DMS79 (cell line): ENCODE data around the gene AFAP1.

Experiments
- DNase-seq: peaks from one replicate; lab custom pipeline; 2025; lab: John Stamatoyannopoulos, UW

The AFAP1 gene

GRCh38 chr4:7802093-7802726 is 137.5 kb downstream of the AFAP1 start:
- peak; percentile 14 for DNase-seq

GRCh38 chr4:7801641-7802040 is 138.0 kb downstream of the AFAP1 start:
- no peak for DNase-seq

GRCh38 chr4:7801001-7801400 is 138.7 kb downstream of the AFAP1 start:
- no peak for DNase-seq

DNA sequence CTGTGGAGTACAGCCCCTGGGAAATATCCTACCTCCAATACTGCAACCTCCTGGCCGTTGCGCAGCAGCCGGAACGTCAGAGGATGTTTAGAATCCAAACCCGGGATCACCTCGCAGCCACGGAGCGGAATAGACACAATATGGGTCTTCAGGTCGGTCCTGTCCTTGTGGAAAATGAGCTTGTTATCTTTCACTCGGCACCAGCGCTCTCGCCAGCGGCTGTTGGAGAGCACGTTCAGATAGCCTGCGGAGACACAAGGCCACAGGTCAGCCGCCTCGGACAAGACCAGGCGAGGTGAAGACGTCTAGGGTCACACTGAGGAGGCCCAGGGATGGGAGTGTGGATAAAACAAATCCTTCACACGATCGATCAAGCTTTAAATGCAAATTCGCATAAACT is 139.3 kb downstream of the AFAP1 start:
- no peak for DNase-seq

GRCh38 chr4:7799736-7800135 is 139.9 kb downstream of the AFAP1 start:
- DNase-seq, result no peak

DNA sequence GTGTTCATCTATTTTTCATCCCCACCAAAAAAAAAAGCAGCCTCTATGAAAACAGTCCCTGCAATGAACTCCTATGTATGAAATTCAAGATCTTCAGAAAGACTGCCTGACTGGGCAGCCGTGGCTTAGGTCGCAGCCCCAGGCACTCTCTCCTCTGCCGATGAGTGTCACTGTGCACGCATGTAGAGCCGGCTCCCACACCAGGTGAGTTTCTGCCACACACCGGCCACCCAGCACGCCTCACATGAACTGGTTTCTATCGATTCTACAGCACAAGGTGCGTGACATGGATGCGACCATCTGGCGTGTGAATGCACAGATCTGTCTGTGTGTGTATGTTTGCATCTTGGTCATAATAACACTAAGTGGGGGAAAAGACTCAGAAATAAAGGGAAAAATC is 140.4 kb downstream of the AFAP1 start:
- DNase-seq, result no peak

- no peak for DNase-seq
These were observed 141.3 kb downstream of the AFAP1 start for GRCh38 chr4:7798178-7798995.

- no peak for DNase-seq
These were observed 142.3 kb downstream of the AFAP1 start for GRCh38 chr4:7797330-7797729.

DNA sequence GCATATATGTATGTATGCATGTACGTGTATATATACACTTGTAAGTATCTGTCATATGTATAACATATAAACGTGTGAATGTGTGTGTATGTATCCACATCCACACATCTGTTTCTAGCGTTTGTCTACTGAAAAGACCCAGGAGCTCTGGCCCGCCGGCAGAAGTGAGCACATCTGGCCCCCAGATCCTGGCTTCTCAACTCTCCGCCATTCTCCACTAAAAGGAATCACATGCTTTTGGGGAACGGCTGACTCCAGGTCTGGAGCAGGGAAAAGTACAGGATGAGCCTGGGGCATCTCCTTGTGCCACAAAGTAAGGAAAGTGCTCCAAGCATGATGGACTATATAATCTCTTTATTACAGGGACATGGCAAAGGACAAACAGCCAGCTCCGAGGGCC is 143.7 kb downstream of the AFAP1 start:
- DNase-seq, result no peak

GRCh38 chr4:7793186-7793585 is 146.5 kb downstream of the AFAP1 start:
- DNase-seq, result no peak

GRCh38 chr4:7792616-7793015 is 147.0 kb downstream of the AFAP1 start:
- no peak for DNase-seq

- DNase-seq, result no peak
These were observed 148.7 kb downstream of the AFAP1 start for GRCh38 chr4:7790999-7791398.

GRCh38 chr4:7790023-7790422 is 149.6 kb downstream of the AFAP1 start:
- no peak for DNase-seq

DNA sequence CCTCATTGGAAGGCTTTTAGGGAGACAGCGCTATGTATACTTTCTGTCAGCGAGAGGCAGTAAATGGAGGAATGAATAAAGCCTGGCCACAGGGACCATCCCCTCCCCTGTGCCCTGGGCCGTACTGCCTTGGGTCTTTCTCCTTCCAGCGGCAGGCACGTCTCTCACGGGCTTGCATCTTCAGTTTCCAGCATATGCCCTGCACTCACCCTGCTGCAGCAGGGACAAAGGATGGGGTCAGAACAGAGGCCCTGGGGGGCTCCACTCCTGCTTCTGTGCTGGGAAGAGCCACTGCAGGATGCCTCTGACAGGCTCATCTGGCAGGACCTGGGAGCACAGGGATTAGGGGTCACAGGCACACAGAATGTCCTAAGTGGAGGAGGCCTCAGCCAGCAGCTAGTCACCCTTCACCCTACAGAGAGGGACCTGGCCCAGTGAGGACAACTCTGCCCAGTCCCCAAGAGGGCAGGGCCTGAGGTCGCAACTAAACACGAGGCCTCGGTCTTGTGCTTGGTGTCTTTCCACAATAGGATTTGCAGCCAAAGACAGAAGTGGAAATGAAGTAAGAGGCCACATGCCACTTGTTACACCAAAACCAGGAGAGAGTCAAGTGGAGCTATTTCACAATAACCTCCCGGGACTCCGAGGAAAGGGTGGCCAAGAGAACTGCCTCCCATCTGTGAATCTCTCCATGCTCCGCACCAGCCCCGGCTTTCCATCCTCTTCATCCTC is 150.8 kb downstream of the AFAP1 start:
- peak; percentile 3 for DNase-seq

DNA sequence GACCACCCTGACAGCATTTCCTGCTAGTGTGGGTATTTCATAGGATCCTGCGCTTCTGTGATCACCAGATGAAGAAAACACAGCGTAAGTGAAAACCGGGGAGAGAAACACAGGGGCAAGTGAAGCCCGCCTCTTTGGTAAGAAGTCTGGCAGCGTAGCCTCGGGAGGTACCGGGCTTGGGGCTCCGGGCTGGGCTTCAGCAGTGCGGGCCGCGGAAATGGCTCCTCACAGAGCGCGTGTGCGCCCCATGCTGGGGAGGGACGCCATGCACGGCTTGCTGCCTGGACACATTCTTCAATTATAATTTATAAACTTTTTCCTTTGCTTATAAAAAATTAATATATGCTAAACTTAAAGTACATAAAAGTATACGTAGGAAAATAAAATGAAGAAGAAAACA is 151.5 kb downstream of the AFAP1 start:
- no peak for DNase-seq

DNA sequence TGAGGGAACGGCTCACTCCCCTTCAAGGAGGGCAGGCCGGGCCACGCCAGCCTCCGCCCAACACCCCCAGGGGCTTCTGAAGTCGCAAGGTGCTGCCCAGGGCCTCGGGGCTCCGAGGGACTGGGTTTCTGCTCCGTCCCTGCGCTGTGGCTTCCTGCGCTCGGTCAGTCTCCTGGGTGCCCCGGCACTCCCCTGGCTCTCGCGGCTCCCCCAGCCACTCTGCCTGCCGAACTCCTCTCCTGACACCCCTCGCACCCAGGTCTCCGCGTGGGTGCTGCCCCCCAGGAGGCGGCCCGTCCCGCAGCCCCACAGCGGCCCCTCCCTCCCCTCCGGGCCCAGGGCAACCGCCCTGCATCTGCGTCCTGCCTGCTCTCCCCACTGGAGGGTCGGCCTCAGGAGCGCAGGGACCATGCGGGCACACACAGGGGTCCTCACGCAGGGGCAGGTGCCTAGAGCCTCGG is 151.9 kb downstream of the AFAP1 start:
- DNase-seq, result no peak

DNA sequence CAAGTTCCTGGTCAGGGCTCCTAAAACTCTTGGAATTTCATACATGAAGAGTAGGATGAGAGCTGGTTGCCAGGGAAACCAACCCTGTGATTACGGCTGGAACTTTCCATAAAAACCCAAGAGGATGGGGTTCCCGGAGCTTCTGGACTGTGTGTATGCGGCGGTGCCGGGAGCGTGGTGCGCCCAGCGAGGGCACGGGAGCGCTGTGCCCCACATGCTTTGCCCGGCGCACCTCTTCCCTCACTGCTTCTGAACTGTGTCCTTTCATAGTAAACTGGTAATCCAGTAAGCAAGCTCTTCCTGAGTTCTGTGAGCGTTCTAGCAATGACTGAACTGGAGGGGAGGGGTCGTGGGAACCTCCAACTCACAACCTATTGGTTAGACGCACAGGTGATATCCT is 152.6 kb downstream of the AFAP1 start:
- DNase-seq, result no peak

DNA sequence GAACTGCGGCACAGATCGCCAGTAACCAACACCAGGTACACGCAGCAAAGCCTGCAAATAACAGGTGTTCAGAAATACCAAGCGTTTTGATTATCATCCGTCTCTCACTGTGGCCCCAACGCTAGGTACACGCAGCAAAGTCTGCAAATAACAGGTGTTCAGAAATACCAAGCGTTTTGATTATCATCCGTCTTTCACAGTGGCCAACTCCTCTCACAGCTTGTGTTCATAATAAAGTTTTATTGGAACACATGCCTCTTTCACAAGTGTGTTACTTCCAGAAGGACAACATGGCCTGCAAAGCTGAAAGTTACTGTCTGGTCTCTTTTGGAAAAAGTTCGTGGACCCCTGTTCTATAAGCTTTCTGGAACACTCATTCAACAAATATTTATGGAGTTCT is 153.1 kb downstream of the AFAP1 start:
- no peak for DNase-seq

- DNase-seq, result no peak
These were observed 153.6 kb downstream of the AFAP1 start for GRCh38 chr4:7786040-7786439.

DNA sequence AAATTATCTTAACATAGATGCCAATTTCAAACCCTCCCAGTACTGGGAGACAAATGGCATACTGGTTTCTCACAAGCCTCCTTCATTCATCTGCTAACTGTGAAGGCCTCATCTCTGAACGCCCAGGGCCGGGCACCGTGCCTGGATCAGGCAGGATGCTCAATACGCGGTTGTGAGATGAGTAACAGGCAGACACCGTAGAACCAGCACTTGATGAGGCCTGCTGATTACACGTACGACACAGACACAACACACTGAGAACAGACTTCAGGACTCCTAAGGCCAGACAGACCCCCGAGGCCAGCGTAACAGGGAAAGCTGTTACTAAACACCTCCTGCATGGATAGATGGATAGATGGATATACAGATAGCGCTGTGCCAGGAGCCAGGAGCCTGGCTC is 154.6 kb downstream of the AFAP1 start:
- DNase-seq, result no peak

DNA sequence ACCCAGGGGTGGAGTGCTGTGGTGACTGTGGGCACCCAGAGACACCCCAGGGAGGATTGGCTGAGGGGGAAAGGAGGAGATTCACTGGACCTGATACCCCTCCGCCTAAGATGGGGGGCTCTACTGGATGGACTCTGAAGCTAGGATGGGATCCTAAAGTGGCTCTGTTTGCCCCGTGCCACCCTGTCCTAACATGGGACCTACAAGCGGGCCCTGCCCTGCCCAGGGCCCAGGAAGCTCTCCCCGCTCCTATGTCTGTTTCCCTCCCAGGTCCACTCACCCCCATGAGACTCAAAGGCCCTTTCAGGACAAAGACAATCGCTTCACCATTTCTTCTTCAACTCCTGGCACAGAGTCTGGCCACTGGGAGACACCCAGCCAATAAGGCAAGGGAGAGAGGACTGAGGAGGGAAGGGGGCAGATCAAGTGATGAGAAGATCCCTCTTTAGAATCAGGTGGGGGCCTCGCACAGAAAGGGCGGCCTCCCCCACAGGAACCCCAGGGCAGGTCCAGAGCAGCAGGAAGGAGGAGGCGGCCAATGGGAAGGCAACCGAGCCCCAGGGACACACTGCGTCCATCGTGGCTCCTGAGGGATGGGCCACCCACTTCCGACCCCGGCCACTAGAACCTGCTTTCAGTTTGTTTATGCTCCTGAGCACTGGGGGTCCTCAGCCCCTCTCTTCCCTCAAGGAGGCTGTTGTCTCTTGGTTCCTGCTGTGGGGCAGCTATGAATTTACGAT is 155.4 kb downstream of the AFAP1 start:
- DNase-seq, result no peak

- no peak for DNase-seq
These were observed 156.1 kb downstream of the AFAP1 start for GRCh38 chr4:7783541-7783940.
